Measurements from ENCODE around the gene DGKB. TPM values are rescaled to one million over a fixed set of nuclear protein-coding genes. Genes with fewer than 3 reads are reported as not detected.

DGKB gene
- total RNA-seq, 1 experiment from 2014 or later: 0.48 TPM

DNA sequence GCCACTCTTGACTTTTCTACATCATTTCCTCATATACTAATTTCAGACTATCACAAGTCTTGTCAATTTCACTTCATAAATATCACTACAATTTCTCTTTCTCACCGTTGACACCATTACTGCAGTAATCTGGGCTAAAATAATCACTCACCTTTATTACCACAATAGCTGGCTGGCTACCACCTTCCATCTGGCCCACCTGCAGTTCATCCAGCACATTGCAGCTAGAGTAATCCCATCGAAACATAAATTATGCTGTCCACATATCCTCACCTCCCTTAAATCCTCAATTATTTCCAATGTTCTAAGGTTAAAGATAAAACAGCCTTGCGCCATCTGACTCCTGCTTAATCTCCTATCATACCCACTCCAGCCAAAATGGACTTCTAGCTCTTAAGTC, 16.0 kb downstream of the DGKB start:
- Histone ChIP-seq H3K4me2 (no peak overlapping the region), H3K4me3 (no peak overlapping the region), H4K20me1 (ENCODE audit: insufficient read depth) (no peaks in the 10 kb centered on the region), H3K36me3 (ENCODE audit: low read depth) (no peaks in the 10 kb centered on the region), H3K79me2 (ENCODE audit: low read depth) (no peaks in the 10 kb centered on the region), H3F3A (ENCODE audit: insufficient read depth, low read depth) (no peaks in the 10 kb centered on the region), H2AFZ (no peak overlapping the region), H3K4me1 (replicated peaks; ENCODE audit: insufficient read depth) (no peaks in the 10 kb centered on the region), H3K27ac (no peak overlapping the region), H3K9me2 (ENCODE audit: insufficient read depth) (no peaks in the 10 kb centered on the region), H3K27me3 (ENCODE audit: insufficient read depth, low read depth) (no peaks in the 10 kb centered on the region), H3K9me3 (ENCODE audit: insufficient read depth, low read depth) (no peaks in the 10 kb centered on the region)
- TF ChIP-seq EZH2 (IDR thresholded peaks at IDR 0.05; ENCODE audit: low read depth): no peak
- TF ChIP-seq, protein P1, sequence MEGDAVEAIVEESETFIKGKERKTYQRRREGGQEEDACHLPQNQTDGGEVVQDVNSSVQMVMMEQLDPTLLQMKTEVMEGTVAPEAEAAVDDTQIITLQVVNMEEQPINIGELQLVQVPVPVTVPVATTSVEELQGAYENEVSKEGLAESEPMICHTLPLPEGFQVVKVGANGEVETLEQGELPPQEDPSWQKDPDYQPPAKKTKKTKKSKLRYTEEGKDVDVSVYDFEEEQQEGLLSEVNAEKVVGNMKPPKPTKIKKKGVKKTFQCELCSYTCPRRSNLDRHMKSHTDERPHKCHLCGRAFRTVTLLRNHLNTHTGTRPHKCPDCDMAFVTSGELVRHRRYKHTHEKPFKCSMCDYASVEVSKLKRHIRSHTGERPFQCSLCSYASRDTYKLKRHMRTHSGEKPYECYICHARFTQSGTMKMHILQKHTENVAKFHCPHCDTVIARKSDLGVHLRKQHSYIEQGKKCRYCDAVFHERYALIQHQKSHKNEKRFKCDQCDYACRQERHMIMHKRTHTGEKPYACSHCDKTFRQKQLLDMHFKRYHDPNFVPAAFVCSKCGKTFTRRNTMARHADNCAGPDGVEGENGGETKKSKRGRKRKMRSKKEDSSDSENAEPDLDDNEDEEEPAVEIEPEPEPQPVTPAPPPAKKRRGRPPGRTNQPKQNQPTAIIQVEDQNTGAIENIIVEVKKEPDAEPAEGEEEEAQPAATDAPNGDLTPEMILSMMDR (conservative IDR thresholded peaks at IDR 0.05): no peak
- ChIA-PET POLR2A (ENCODE audit: unreplicated experiment) (no interaction called here), CTCF (no interaction called here)
- DNase-seq: no peak
- intact Hi-C loops (cut with micrococcal nuclease; ENCODE audit: unreplicated experiment): no loop called here
- no TSS peak for BruUV-seq (replicated peaks)

GRCh38 chr7:14875941-14876587, 26.5 kb downstream of the DGKB start:
- TF ChIP-seq, protein P1 (conservative IDR thresholded peaks at IDR 0.05): no peak
- TF ChIP-seq EZH2 (IDR thresholded peaks at IDR 0.05; ENCODE audit: low read depth): no peak
- no TSS peak for BruUV-seq (replicated peaks)
- Histone ChIP-seq H3K36me3 (ENCODE audit: low read depth) (no peaks in the 10 kb centered on the region), H3K27ac (no peak overlapping the region), H3K4me2 (no peak overlapping the region), H3F3A (ENCODE audit: insufficient read depth, low read depth) (no peaks in the 10 kb centered on the region; the same call in 1 of the 2 replicates), H3K27me3 (ENCODE audit: insufficient read depth, low read depth) (no peaks in the 10 kb centered on the region), H3K9me3 (ENCODE audit: insufficient read depth, low read depth) (no peaks in the 10 kb centered on the region), H2AFZ (no peak overlapping the region), H3K79me2 (ENCODE audit: low read depth) (no peaks in the 10 kb centered on the region), H4K20me1 (ENCODE audit: insufficient read depth) (no peaks in the 10 kb centered on the region), H3K9me2 (ENCODE audit: insufficient read depth) (peaks cover 4% of the 10 kb centered on the region; the same call in 1 of the 2 replicates), H3K4me1 (replicated peaks; ENCODE audit: insufficient read depth) (no peaks in the 10 kb centered on the region), H3K4me3 (no peak overlapping the region)
- CTCF ChIA-PET: no interaction called here
- intact Hi-C loops (cut with micrococcal nuclease; ENCODE audit: unreplicated experiment): no loop called here
- POLR2A ChIA-PET (ENCODE audit: unreplicated experiment): no interaction called here
- no peak for DNase-seq

GRCh38 chr7:14871880-14872279, 30.7 kb downstream of the DGKB start:
- Histone ChIP-seq H3K27me3 (ENCODE audit: insufficient read depth, low read depth) (no peaks in the 10 kb centered on the region), H2AFZ (no peak overlapping the region), H3K9me3 (ENCODE audit: insufficient read depth, low read depth) (no peaks in the 10 kb centered on the region), H3K9me2 (ENCODE audit: insufficient read depth) (no peaks in the 10 kb centered on the region), H3F3A (ENCODE audit: insufficient read depth, low read depth) (no peaks in the 10 kb centered on the region; the same call in 1 of the 2 replicates), H3K79me2 (ENCODE audit: low read depth) (no peaks in the 10 kb centered on the region), H3K4me3 (no peak overlapping the region), H3K36me3 (ENCODE audit: low read depth) (no peaks in the 10 kb centered on the region), H4K20me1 (ENCODE audit: insufficient read depth) (no peaks in the 10 kb centered on the region), H3K27ac (no peak overlapping the region), H3K4me2 (no peak overlapping the region), H3K4me1 (replicated peaks; ENCODE audit: insufficient read depth) (no peaks in the 10 kb centered on the region)
- POLR2A ChIA-PET (ENCODE audit: unreplicated experiment): no interaction called here
- TF ChIP-seq, protein P1 (conservative IDR thresholded peaks at IDR 0.05): no peak
- no peak for TF ChIP-seq EZH2 (IDR thresholded peaks at IDR 0.05; ENCODE audit: low read depth)
- BruUV-seq (replicated peaks): no TSS peak
- DNase-seq: no peak
- CTCF ChIA-PET: no interaction called here
- intact Hi-C loops (cut with micrococcal nuclease; ENCODE audit: unreplicated experiment): no loop called here

Data from PC-9 (cell line).